Lower leg skin (tissue), 3 donors: ENCODE measurements around the gene RABL3.

Experiments
- CTCF ChIP-seq, 3 donors: fragments of 450-650 bp; IDR thresholded peaks; one replicate each; pipeline ENCODE4 v1.5.1; 2016; ENCODE audit warnings: antibody characterized with exemption in 3 of 3, mild to moderate bottlenecking in 3 of 3, moderate library complexity in 2 of 3
- POLR2A ChIP-seq, 2 donors: fragments of 450-650 bp; IDR thresholded peaks; one replicate each; pipeline ENCODE4 v1.6.1; 2016 to 2017; ENCODE audit warnings: antibody characterized with exemption in 2 of 2, mild to moderate bottlenecking in 1 of 2, moderate library complexity in 1 of 2

- TF ChIP-seq CTCF (IDR thresholded peaks at IDR 0.05) (no peak), POLR2A (IDR thresholded peaks at IDR 0.05) (no peak)
Measured at GRCh38 chr3:120767106-120767505, 24.8 kb upstream of the RABL3 start.
